Body of pancreas (tissue), 4 donors: ENCODE data around the gene ZNF79. TPM values are rescaled to one million over a fixed set of nuclear protein-coding genes. Genes with fewer than 3 reads are reported as not detected.
"Not testable (repeated sequence)": the region's sequence is repeated elsewhere in the genome, so short reads cannot be mapped to it uniquely, and the experiment has no call there.

ENCODE experiments used
- ATAC-seq: fragments of 150-250 bp; one replicate; pipeline ENCODE4 v1.9.1; 2016
- DNase-seq, 4 donors: peaks; one replicate each; pipeline ENCODE4 v3.0.0-alpha.2; 2019
- H3K27ac ChIP-seq, 4 donors: fragments of 200-600 bp; sonication (generic); 1 replicate in 3 of 4; 2 replicates in 1 of 4; pipeline versions ENCODE4 v1.5.1 to v1.6.1; 2016 to 2019; ENCODE audit warnings: mild to moderate bottlenecking in 1 of 4, mixed read lengths in 1 of 4, moderate library complexity in 1 of 4
- H3K27me3 ChIP-seq, 2 donors: fragments of 200-600 bp; sonication (generic); one replicate each; pipeline ENCODE4 v1.6.0; 2016; ENCODE audit warnings: mild to moderate bottlenecking in 1 of 2
- H3K36me3 ChIP-seq, 2 donors: fragments of 200-600 bp; sonication (generic); replicated peaks in 1 of 2; 2 replicates each; pipeline ENCODE4 v1.5.1; 2016; ENCODE audit warnings: low read depth in 2 of 2; ENCODE audit not compliant: insufficient read depth in 1 of 2
- H3K4me1 ChIP-seq: fragments of 200-600 bp; sonication (generic); one replicate; pipeline ENCODE4 v1.6.0; 2016
- H3K4me3 ChIP-seq, 2 donors: fragments of 200-600 bp; sonication (generic); 1 replicate in 1 of 2; 2 replicates in 1 of 2; pipeline ENCODE4 v1.5.1; 2016 to 2019
- H3K9me3 ChIP-seq, 3 donors: fragments of 200-600 bp; sonication (generic); 1 replicate in 2 of 3; 2 replicates in 1 of 3; pipeline ENCODE4 v1.5.1; 2016
- CTCF ChIP-seq, 7 experiments: fragments of 450-650 bp in 4 of 7; fragments of 200-600 bp in 3 of 7; sonication (generic) in 3 of 7; IDR thresholded peaks; one replicate each; pipeline ENCODE4 v1.5.1; 2016 to 2019; ENCODE audit warnings: antibody characterized with exemption in 7 of 7
- POLR2A ChIP-seq, 3 donors: fragments of 450-650 bp; IDR thresholded peaks; one replicate each; pipeline ENCODE4 v1.6.1; 2016; ENCODE audit warnings: antibody characterized with exemption in 3 of 3, mild to moderate bottlenecking in 2 of 3
- WGBS, 2 donors: methylation state at CpG; one replicate each; pipeline ENCODE4 v1.1.5; 2017; 5-methylcytosine and 5-hydroxymethylcytosine counted together
- intact Hi-C: fragments of 100-400 bp; cut with DNase I; formaldehyde crosslinking; loops from one replicate; pipeline ENCODE4 v1.15.1; 2023
- total RNA-seq, 2 donors: library from RNA; depleted of rRNA; stranded (reverse); fragments of >200 nt; gene quantifications; one replicate each; pipeline ENCODE4 v1.1.0, GENCODE V29; 2016

Gene ZNF79
- total RNA-seq, 2 donors from 2014 or later: 4.7 to 11.5 TPM

GRCh38 chr9:127463911-127464310 is 39.7 kb downstream of the ZNF79 start:
- 84 to 90% methylated on average over 2 to 7 of the region's 7 CpGs for WGBS, 2 donors
- intact Hi-C loops: no loop called here
- DNase-seq: no peak
- H3K4me1 ChIP-seq: no peaks in the 10 kb centered on the region
- TF ChIP-seq CTCF (IDR thresholded peaks at IDR 0.05) (no peak), POLR2A (IDR thresholded peaks at IDR 0.05) (no peak)
- no peaks in the 10 kb centered on the region for H3K27me3 ChIP-seq
- H3K36me3 ChIP-seq: peaks cover 0 to 5% of the 10 kb centered on the region in 2 donors
- no peak overlapping the region for H3K4me3 ChIP-seq
- no peaks in the 10 kb centered on the region for H3K9me3 ChIP-seq
- no peak overlapping the region for H3K27ac ChIP-seq
- no peak for ATAC-seq

GRCh38 chr9:127466407-127466917 is 42.3 kb downstream of the ZNF79 start:
- WGBS, 2 donors: 97 to 98% methylated on average over 3 to 5 of the region's 5 CpGs
- H3K4me3 ChIP-seq, DNase-seq, H3K27ac ChIP-seq, H3K4me1 ChIP-seq, H3K27me3 ChIP-seq, intact Hi-C loops, H3K9me3 ChIP-seq, ATAC-seq, H3K36me3 ChIP-seq: not testable (repeated sequence)

- 87 to 88% methylated on average over 5 to 14 of the region's 14 CpGs for WGBS, 2 donors
- no peak for TF ChIP-seq CTCF (IDR thresholded peaks at IDR 0.05)
- no peak for TF ChIP-seq POLR2A (IDR thresholded peaks at IDR 0.05)
- no peaks in the 10 kb centered on the region for H3K27me3 ChIP-seq
- ATAC-seq (no peak), DNase-seq (no peak)
- intact Hi-C loops: no loop called here
- H3K36me3 ChIP-seq: peaks cover 0 to 3% of the 10 kb centered on the region in 2 donors
- H3K27ac ChIP-seq: no peak overlapping the region
- no peaks in the 10 kb centered on the region for H3K4me1 ChIP-seq
- no peak overlapping the region for H3K4me3 ChIP-seq
- H3K9me3 ChIP-seq: no peaks in the 10 kb centered on the region
These were observed 43.4 kb downstream of the ZNF79 start for GRCh38 chr9:127467621-127468020.

GRCh38 chr9:127470662-127471061 is 46.5 kb downstream of the ZNF79 start:
- Histone ChIP-seq H3K27me3 (no peaks in the 10 kb centered on the region), H3K4me3 (no peak overlapping the region), H3K27ac (no peak overlapping the region), H3K36me3 (peaks cover 0 to 2% of the 10 kb centered on the region in 2 donors), H3K9me3 (no peaks in the 10 kb centered on the region), H3K4me1 (no peaks in the 10 kb centered on the region)
- ATAC-seq (no peak), DNase-seq (no peak)
- intact Hi-C loops: loop anchor here (10.0 kb wide), 1 partner anchor 194 kb away; no protein-coding TSS in a partner anchor
- TF ChIP-seq POLR2A (IDR thresholded peaks at IDR 0.05): no peak
- no peak for TF ChIP-seq CTCF (IDR thresholded peaks at IDR 0.05)
- WGBS, 2 donors: 92 to 97% methylated on average over 3 of the region's 3 CpGs

GRCh38 chr9:127473501-127473900 is 49.3 kb downstream of the ZNF79 start:
- Histone ChIP-seq H3K36me3 (peaks cover 0 to 2% of the 10 kb centered on the region in 2 donors), H3K4me1 (no peaks in the 10 kb centered on the region), H3K4me3 (no peak overlapping the region), H3K27ac (no peak overlapping the region), H3K27me3 (no peaks in the 10 kb centered on the region), H3K9me3 (no peaks in the 10 kb centered on the region)
- intact Hi-C loops: loop anchor here (10.0 kb wide), 1 partner anchor 191 kb away; no protein-coding TSS in a partner anchor
- 82 to 94% methylated on average over 3 to 10 of the region's 10 CpGs for WGBS, 2 donors
- TF ChIP-seq POLR2A (IDR thresholded peaks at IDR 0.05) (no peak), CTCF (IDR thresholded peaks at IDR 0.05) (no peak)
- ATAC-seq (no peak), DNase-seq (no peak)
